PC-9 (cell line): Measurements from ENCODE around the gene GPI.

Experiments used
- CTCF ChIP-seq: fragments of 200-600 bp; sonication (generic); conservative IDR thresholded peaks from 2 replicates; pipeline ENCODE4 v1.6.1; 2017; ENCODE audit warnings: mixed run types, antibody characterized with exemption, mild to moderate bottlenecking, moderate library complexity
- EZH2 ChIP-seq: fragments of 200-600 bp; sonication (generic); IDR thresholded peaks from 2 replicates; pipeline ENCODE4 v1.8.0; 2017; ENCODE audit warnings: antibody characterized with exemption, low read depth

- TF ChIP-seq CTCF (no peak), EZH2 (no peak)
Measured at GRCh38 chr19:34325981-34326787, 38.8 kb upstream of the GPI start.
